Heart left ventricle (tissue), 13 donors: ENCODE data around the gene TWF2.

Source experiments
- CTCF ChIP-seq, 12 donors: fragments of 200-600 bp; sonication (generic) in 4 of 12; IDR thresholded peaks; one replicate each; pipeline versions ENCODE4 v1.5.0 to v1.8.0; 2018 to 2022; ENCODE audit warnings: antibody characterized with exemption in 12 of 12, mild to moderate bottlenecking in 5 of 12
- POLR2A ChIP-seq, 2 donors: fragments of 450-650 bp; IDR thresholded peaks; one replicate each; pipeline ENCODE4 v1.6.1; 2017; ENCODE audit warnings: antibody characterized with exemption in 2 of 2, mild to moderate bottlenecking in 2 of 2, moderate library complexity in 2 of 2
- donor health status: ischemic (EF 13 %, LVEDD 7.1; RV severe dilation, severe dysfunction).
- donor health status: DM: no; HTN: yes; CAD: no.
- donor health status: DM: no; HTN: no; CAD: no.
- donor health status: ischemic (EF 25% LVEDD 6.9; RV normal size, moderate dysfunction).
- donor health status: ischemic (EF 25% LVEDD 5.7; RV mildly dilated, moderate dysfunction).
- donor health status: ischemic (EF 35%, LVEDD 5.7; RV mildly dilated, moderate dysfunction).
- donor health status: nonischemic (EF 11% LVEDD 7.7; RV severe dilation, severe dysfunction).
- donor health status: DM: yes; HTN: yes; CAD: no.
- donor health status: PGD.
- donor health status: ischemic (EF 29% LVEDD 5.4; RV normal size, mild dysfunction).
- donor health status: nonischemic (EF 23%, LVEDD 6.1; RV moderate dilation, normal function).

- no peak for TF ChIP-seq POLR2A (IDR thresholded peaks at IDR 0.05)
- TF ChIP-seq CTCF (IDR thresholded peaks at IDR 0.05) = no peak
Measured at GRCh38 chr3:52218454-52218853, 20.5 kb downstream of the TWF2 start.
